HepG2 (cell line): ENCODE data around the gene RRAS. TPM values are rescaled to one million over a fixed set of nuclear protein-coding genes. Genes with fewer than 3 reads are reported as not detected.

ENCODE experiments used
- ATAC-seq: fragments of 200-7000 bp; cut with Tn5 transposase; 3 replicates; pipeline ENCODE4 v1.9.1; 2020; ENCODE audit warnings: mild to moderate bottlenecking, moderate library complexity
- BruUV-seq: library from RNA; stranded (reverse); fragments of 400-500 nt; replicated peaks from 2 replicates; lab custom pipeline; 2021; lab: Mats Ljungman, UMichigan
- CTCF ChIA-PET: fragments of 300-600 bp; formaldehyde crosslinking; extraction: SDS; loops from one replicate; lab custom pipeline; 2021; ENCODE audit warnings: low total read pairs, inconsistent platforms, low intra/inter-chr PET ratio; lab: Yijun Ruan, JAX
- POLR2A ChIA-PET: fragments of 350-600 bp; sonication (Branson Sonifier 250); formaldehyde crosslinking; loops from one replicate; lab custom pipeline; 2020; ENCODE audit warnings: antibody characterized with exemption, inconsistent platforms; lab: Yijun Ruan, JAX
- DNase-seq: peaks from one replicate; pipeline ENCODE4 v3.0.0-alpha.2; 2015; ENCODE audit warnings: low spot score
- FAIRE-seq: peaks from 3 replicates; lab custom pipeline; 2011; peaks lifted over from hg19 to GRCh38; lab: Jason Lieb, UNC
- H2AFZ ChIP-seq: one replicate; pipeline ENCODE4 v1.6.1; 2011; ENCODE audit warnings: low read length, inconsistent platforms
- H3K27ac ChIP-seq: fragments of 300-600 bp; 3 replicates; pipeline ENCODE4 v1.8.0; 2011; ENCODE audit warnings: mixed run types, mild to moderate bottlenecking, mixed read lengths, low read length, inconsistent platforms; ENCODE audit not compliant: insufficient read depth; ENCODE audit errors: extremely low read length
- H3K27me3 ChIP-seq, 2 experiments: fragments of 200-600 bp in 1 of 2; 2 replicates in 1 of 2; 3 replicates in 1 of 2; pipeline versions ENCODE4 v1.6.0 to v1.8.0; 2011; ENCODE audit warnings: low read length in 2 of 2, mild to moderate bottlenecking in 2 of 2, moderate library complexity in 2 of 2, inconsistent platforms in 1 of 2; ENCODE audit not compliant: insufficient read depth in 2 of 2, control insufficient read depth in 1 of 2
- H3K36me3 ChIP-seq, 2 experiments: fragments of 200-600 bp in 1 of 2; replicated peaks in 1 of 2; 2 replicates in 1 of 2; 3 replicates in 1 of 2; pipeline versions ENCODE4 v1.5.1 to v1.8.0; 2011; ENCODE audit warnings: low read length in 2 of 2, inconsistent platforms in 1 of 2; ENCODE audit not compliant: insufficient read depth in 2 of 2, control insufficient read depth in 1 of 2
- H3K4me1 ChIP-seq: 2 replicates; pipeline ENCODE4 v1.5.1; 2012; ENCODE audit warnings: low read length, inconsistent platforms; ENCODE audit not compliant: insufficient read depth
- H3K4me2 ChIP-seq: 2 replicates; pipeline ENCODE4 v1.6.0; 2011; ENCODE audit warnings: low read depth, low read length, inconsistent platforms
- H3K4me3 ChIP-seq, 3 experiments: fragments of 200-600 bp in 1 of 3; sonication (generic), shearing (Covaris generic) in 1 of 3; replicated peaks in 1 of 3; 2 replicates each; pipeline ENCODE4 v1.5.1; 2011 to 2016; ENCODE audit warnings: low read length in 3 of 3, inconsistent platforms in 2 of 3, low read depth in 2 of 3, mild to moderate bottlenecking in 2 of 3, control low read depth in 1 of 3, mixed read lengths in 1 of 3; ENCODE audit not compliant: insufficient read depth in 1 of 3
- H3K79me2 ChIP-seq: one replicate; pipeline ENCODE4 v1.6.1; 2011; ENCODE audit warnings: low read length, inconsistent platforms; ENCODE audit not compliant: insufficient read depth
- H3K9ac ChIP-seq: 2 replicates; pipeline ENCODE4 v1.6.0; 2011; ENCODE audit warnings: mild to moderate bottlenecking, low read depth, low read length, inconsistent platforms; ENCODE audit not compliant: insufficient read depth
- H3K9me3 ChIP-seq: 2 replicates; pipeline ENCODE4 v1.5.1; 2012; ENCODE audit warnings: mild to moderate bottlenecking, low read length
- H4K20me1 ChIP-seq: 2 replicates; pipeline ENCODE4 v1.6.0; 2011; ENCODE audit warnings: inconsistent platforms, mild to moderate bottlenecking, low read length, moderate library complexity; ENCODE audit not compliant: insufficient read depth
- AGO2 ChIP-seq: fragments of 200-400 bp; formaldehyde crosslinking; optimal IDR thresholded peaks from 2 replicates; pipeline ENCODE3; 2017; ENCODE audit warnings: mild to moderate bottlenecking, low read depth, low read length, moderate library complexity
- MIXL1 ChIP-seq: IDR thresholded peaks from 2 replicates; pipeline ENCODE4 v1.6.1; 2016
- PITX1 ChIP-seq: sonication (generic); formaldehyde crosslinking; IDR thresholded peaks from 2 replicates; pipeline ENCODE4 v1.5.1; 2020; ENCODE audit warnings: mild to moderate bottlenecking, missing genetic modification reagents
- RBFOX2 ChIP-seq: fragments of 200-400 bp; formaldehyde crosslinking; IDR thresholded peaks from 2 replicates; pipeline ENCODE4 v1.6.1; 2017; ENCODE audit warnings: low read depth, mild to moderate bottlenecking, low read length
- ZFP41 ChIP-seq: sonication (generic); formaldehyde crosslinking; IDR thresholded peaks from 2 replicates; pipeline ENCODE4 v1.4.0; 2020; ENCODE audit warnings: mild to moderate bottlenecking, missing genetic modification reagents, borderline replicate concordance
- ZKSCAN1 ChIP-seq: fragments of 150-350 bp; IDR thresholded peaks from 2 replicates; pipeline ENCODE4 v1.6.1; 2014; ENCODE audit warnings: low read length
- WGBS: methylation state at CpG from one replicate; pipeline ENCODE4 v1.1.6; 2017; ENCODE audit warnings: low lambda C conversion rate; 5-methylcytosine and 5-hydroxymethylcytosine counted together
- in situ Hi-C: cut with HindIII; loops from 2 replicates; pipeline ENCODE4 v1.10.0; 2017; ENCODE audit warnings: low pct_unique_long_range_greater_than_20kb; ENCODE audit not compliant: extremely low pct_ligation_motif_present
- intact Hi-C: fragments of 100-400 bp; cut with micrococcal nuclease; formaldehyde crosslinking; loops from one replicate; pipeline ENCODE4 v1.10.0; 2022; ENCODE audit not compliant: unreplicated experiment
- polyA plus RNA-seq, 8 experiments: library from polyadenylated mRNA; depleted of rRNA in 3 of 8; stranded (reverse) in 7 of 8; unstranded in 1 of 8; fragments of >200 nt; fragmentation: Illumina TruSeq in 4 of 8; extraction: Trizol in 4 of 8; gene quantifications; 2 replicates each; pipeline versions ENCODE4 v1.2.1 to v1.2.3, GENCODE V29; 2011 to 2016; ENCODE audit warnings: low read depth in 4 of 8, missing spikeins in 1 of 8, mixed read lengths in 1 of 8; ENCODE audit not compliant: insufficient read depth in 1 of 8
- total RNA-seq, 5 experiments: library from RNA; depleted of rRNA; stranded (reverse); fragments of >200 nt; fragmentation: Illumina TruSeq; extraction: Trizol; gene quantifications; 2 replicates each; pipeline ENCODE4 v1.2.3, GENCODE V29; 2016; ENCODE audit warnings: low read depth in 1 of 5
- TF ChIP-seq, protein P1 (sequence below): conservative IDR thresholded peaks from 2 replicates; pipeline ENCODE4 v1.6.1; 2018; ENCODE audit warnings: missing genetic modification reagents

Gene RRAS
- total and polyA plus RNA-seq, 2 of the 13 experiments (the other 11 are each of a cell fraction or from before 2014, with no cell fraction given): 1.5 to 12.0 TPM

DNA sequence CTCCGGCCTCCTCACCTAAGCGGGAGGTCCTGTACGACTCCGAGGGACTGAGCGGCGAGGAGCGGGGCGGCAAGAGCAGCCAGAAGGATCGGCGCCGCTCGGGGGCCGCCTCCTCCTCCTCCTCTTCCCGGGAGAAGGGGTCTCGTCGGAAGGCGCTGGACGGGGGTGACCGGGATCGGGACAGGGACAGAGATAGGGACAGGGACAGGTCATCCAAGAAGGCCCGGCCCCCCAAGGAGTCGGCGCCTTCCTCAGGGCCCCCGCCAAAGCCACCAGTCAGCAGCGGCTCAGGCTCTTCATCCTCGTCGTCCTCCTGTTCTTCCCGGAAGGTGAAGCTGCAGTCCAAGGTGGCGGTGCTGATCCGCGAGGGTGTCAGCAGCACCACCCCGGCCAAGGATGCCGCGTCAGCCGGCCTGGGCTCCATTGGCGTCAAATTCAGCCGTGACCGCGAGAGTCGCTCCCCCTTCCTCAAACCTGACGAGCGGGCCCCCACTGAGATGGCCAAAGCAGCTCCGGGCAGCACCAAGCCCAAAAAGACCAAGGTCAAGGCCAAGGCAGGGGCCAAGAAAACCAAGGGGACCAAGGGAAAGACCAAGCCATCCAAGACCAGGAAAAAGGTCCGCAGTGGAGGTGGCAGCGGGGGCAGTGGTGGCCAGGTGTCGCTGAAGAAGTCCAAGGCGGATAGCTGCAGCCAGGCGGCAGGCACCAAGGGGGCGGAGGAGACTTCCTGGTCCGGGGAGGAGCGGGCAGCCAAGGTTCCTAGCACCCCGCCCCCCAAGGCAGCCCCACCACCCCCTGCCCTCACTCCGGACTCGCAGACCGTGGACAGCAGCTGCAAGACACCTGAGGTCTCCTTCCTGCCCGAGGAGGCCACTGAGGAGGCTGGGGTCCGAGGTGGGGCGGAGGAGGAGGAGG is 12.9 kb upstream of the RRAS start:
- H3K79me2 ChIP-seq: no peaks in the 10 kb centered on the region
- H3K4me2 ChIP-seq: no peak overlapping the region
- in situ Hi-C loops (no loop called here), intact Hi-C loops (no loop called here)
- ChIA-PET POLR2A (interaction anchor here (1.0 to 1.7 kb wide), 2 partner anchors 11 kb away, joined by 3 to 7 read pairs; partner anchors contain the start of gene SCAF1), CTCF (no interaction called here)
- ATAC-seq: no peak
- no peak overlapping the region for H3K27ac ChIP-seq
- peaks cover 29 to 52% of the 10 kb centered on the region in 2 experiments; a peak in 4 of 5 replicates for H3K36me3 ChIP-seq
- no peaks in the 10 kb centered on the region for H3K9me3 ChIP-seq
- no peak for DNase-seq
- H3K27me3 ChIP-seq: no peaks in the 10 kb centered on the region
- H2AFZ ChIP-seq: no peak overlapping the region
- no peak for TF ChIP-seq ZKSCAN1
- TF ChIP-seq RBFOX2: peak; percentile 39; the same call in 1 of the 2 replicates
- TF ChIP-seq, protein P1, sequence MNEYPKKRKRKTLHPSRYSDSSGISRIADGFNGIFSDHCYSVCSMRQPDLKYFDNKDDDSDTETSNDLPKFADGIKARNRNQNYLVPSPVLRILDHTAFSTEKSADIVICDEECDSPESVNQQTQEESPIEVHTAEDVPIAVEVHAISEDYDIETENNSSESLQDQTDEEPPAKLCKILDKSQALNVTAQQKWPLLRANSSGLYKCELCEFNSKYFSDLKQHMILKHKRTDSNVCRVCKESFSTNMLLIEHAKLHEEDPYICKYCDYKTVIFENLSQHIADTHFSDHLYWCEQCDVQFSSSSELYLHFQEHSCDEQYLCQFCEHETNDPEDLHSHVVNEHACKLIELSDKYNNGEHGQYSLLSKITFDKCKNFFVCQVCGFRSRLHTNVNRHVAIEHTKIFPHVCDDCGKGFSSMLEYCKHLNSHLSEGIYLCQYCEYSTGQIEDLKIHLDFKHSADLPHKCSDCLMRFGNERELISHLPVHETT (CRISPR knock-in tag): no peak
- no peak for TF ChIP-seq ZFP41
- TF ChIP-seq MIXL1 (CRISPR knock-in tag): no peak
- peak; percentile 75 for TF ChIP-seq AGO2
- no peak for TF ChIP-seq PITX1
- 98% methylated on average over 42 of the region's 58 CpGs for WGBS
- no TSS peak for BruUV-seq
- H4K20me1 ChIP-seq: no peaks in the 10 kb centered on the region
- FAIRE-seq: no peak
- no peak overlapping the region for H3K4me3 ChIP-seq
- no peak overlapping the region for H3K9ac ChIP-seq
- H3K4me1 ChIP-seq: peaks cover 15% of the 10 kb centered on the region
